HG03457 (cell line): Measurements from ENCODE around the gene DLGAP1.

Experiments used
- ATAC-seq: cut with Tn5 transposase; IDR thresholded peaks from one replicate; pipeline ENCODE4 v1.9.1; 2021; ENCODE audit warnings: moderate number of reproducible peaks; ENCODE audit not compliant: unreplicated experiment

DLGAP1 gene

DNA sequence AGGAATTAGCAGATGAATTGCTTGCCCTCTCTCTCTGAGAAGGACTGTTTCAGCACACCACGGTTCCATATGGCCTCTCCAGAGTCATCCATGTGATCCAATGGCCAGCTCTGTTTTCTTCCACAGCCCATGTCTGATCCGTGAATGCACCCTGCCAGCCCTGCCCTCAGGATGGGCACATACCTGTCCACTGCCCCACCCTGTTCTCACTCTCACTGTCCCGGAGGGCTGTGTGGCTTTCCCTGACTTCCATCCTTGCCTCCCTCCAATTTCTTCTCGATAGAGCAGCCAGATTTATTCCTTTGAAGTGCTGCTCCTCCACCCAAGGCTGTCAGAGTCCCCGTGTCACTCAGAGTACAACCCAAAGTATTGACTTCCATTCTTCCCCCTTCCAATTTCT lies 662.0 kb downstream of the DLGAP1 start:
- no peak for ATAC-seq

GRCh38 chr18:3792711-3793110 lies 662.4 kb downstream of the DLGAP1 start:
- no peak for ATAC-seq

- ATAC-seq, result no peak
Measured at GRCh38 chr18:3791238-3791637, 663.9 kb downstream of the DLGAP1 start.

GRCh38 chr18:3790703-3791102 lies 664.4 kb downstream of the DLGAP1 start:
- no peak for ATAC-seq

GRCh38 chr18:3789525-3789924 lies 665.6 kb downstream of the DLGAP1 start:
- ATAC-seq, result no peak

- ATAC-seq, result no peak
Measured at GRCh38 chr18:3784949-3785348, 670.2 kb downstream of the DLGAP1 start.

- no peak for ATAC-seq
Measured at GRCh38 chr18:3782901-3783300, 672.2 kb downstream of the DLGAP1 start.

- no peak for ATAC-seq
Measured at GRCh38 chr18:3777719-3778118, 677.4 kb downstream of the DLGAP1 start.

DNA sequence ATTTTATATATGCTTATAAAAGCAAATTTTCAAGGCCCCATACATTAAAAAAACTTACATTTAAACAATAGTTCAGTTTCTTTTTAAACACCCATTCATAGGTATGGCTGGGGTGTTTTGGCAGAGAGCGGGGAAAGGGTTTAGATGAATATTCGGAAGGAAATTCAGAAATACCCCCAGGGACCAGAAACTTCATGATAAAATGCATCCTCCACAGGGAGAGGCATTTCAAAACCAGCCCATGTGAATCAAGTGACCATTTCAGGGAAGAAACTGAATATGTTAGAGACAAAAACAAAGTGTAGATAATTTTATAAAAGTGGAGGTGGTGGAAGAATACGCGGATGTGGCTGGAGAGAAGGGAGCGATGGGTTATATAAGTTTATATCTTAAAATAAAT lies 678.0 kb downstream of the DLGAP1 start:
- ATAC-seq, result no peak

- no peak for ATAC-seq
Measured at GRCh38 chr18:3775996-3776395, 679.1 kb downstream of the DLGAP1 start.

DNA sequence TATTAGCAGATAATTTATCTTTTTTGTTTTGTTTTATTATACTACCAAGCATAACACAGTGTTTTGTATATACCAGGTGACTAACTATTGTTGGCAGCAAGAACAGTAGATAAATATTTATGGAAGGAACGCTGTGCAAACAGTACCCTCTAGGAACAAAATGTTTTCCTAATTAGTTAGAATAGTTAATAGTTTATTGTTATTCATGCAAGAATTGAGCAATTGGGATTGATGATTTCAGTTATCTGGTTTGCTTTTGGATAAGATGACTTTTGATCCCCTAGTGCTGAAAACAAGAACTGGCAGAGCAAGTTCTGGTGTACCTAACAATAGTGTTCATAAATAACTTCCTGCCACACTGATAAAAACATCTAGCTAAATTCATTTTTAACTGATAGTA lies 681.8 kb downstream of the DLGAP1 start:
- ATAC-seq, result no peak

DNA sequence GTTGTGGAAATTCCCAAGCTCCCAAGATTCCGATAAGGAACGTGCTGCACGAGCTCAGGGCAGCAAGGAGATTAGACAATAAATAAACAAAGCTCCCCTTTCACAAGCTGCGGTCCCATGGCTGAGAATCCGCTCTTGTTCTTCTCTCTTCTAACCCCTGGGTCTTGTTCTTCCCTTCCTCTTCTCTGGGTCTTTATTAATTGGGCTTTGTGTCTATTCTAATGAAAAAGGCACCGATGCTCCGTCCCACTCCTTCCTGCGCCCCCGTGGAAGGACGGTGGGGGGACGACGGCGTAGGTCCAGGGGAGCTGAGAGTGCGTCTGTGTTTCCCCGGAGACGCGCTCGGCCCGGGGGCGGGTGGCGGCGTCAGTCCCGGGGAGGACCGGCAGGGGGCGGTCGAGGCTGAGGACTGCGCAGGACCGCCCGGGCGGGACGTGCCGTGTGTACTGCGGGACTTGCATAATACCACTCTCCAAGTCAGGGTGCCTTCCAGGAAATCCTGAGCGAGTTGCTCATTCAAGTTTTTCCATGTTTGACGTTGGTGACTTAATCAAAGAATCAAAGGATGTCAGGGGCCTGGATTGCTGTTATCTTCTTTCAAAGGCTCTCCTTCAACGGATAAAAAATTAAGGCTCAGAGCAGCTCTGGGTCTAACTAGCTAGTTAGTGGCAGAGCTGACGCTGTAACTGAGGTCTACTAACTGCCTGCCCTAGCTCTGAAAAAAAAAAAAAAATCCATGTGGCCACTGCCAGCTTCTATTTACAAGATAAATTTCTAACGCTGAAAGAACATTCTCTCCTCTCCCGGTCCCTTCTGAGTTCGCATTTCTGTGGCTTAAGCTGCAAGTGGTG lies 683.8 kb downstream of the DLGAP1 start:
- ATAC-seq, result peak; percentile 98

- no peak for ATAC-seq
Measured at GRCh38 chr18:3761266-3761665, 693.8 kb downstream of the DLGAP1 start.

DNA sequence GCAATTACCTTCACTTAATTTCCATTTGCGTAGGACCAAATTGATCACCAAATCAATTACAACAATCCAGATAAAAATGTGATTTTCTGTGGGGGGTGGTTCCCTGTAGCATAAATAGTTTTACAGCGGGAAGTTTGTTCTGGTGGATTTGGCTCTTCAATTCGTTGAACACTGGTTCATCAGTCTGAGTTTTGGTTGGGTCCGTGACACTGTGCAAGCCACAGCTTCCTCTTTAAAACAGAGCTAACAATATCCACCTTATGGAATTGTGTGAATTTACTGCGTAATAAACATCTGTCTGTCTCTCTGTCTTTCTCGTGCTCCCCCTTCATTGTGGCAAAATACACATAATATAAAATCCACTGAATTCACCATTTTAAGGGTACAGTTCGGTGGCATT lies 694.4 kb downstream of the DLGAP1 start:
- no peak for ATAC-seq

- ATAC-seq, result no peak
Measured at GRCh38 chr18:3759099-3759498, 696.0 kb downstream of the DLGAP1 start.

- no peak for ATAC-seq
Measured at GRCh38 chr18:3758531-3758930, 696.6 kb downstream of the DLGAP1 start.

- ATAC-seq, result no peak
Measured at GRCh38 chr18:3757361-3757760, 697.7 kb downstream of the DLGAP1 start.

- ATAC-seq, result no peak
Measured at GRCh38 chr18:3753106-3753505, 702.0 kb downstream of the DLGAP1 start.

- ATAC-seq, result no peak
Measured at GRCh38 chr18:3748086-3748485, 707.0 kb downstream of the DLGAP1 start.

GRCh38 chr18:3747176-3747973 lies 707.7 kb downstream of the DLGAP1 start:
- ATAC-seq, result no peak

GRCh38 chr18:3742541-3742940 lies 712.6 kb downstream of the DLGAP1 start:
- ATAC-seq, result no peak

DNA sequence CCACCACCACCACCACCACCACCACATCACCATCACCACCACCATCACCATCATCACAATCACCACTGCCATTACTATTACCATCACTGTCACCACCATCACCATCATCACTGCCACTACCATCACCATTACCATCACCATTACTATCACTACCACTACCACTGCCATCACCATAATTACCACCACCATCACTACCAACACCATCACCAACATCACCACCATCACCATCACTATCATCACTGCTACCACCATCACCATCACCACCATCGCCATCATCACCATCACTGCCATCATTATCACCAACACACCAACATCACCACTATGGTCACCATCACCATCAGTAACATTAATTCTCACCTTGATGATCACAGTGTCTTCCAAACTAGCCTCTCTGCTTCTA lies 713.8 kb downstream of the DLGAP1 start:
- ATAC-seq, result no peak
